ENCODE data around the gene SPDYE6.
"Not testable (repeated sequence)": the region's sequence is repeated elsewhere in the genome, so short reads cannot be mapped to it uniquely, and the experiment has no call there.

Gene SPDYE6

GRCh38 chr7:102363549-102364393 lies 7.5 kb upstream of the SPDYE6 start:
- DNase-seq = peak; percentile 96

- DNase-seq = not testable (repeated sequence)
Observed at GRCh38 chr7:102346983-102347382, 9.3 kb downstream of the SPDYE6 start.

GRCh38 chr7:102340599-102341368 lies 15.5 kb downstream of the SPDYE6 start:
- DNase-seq = not testable (repeated sequence)

GRCh38 chr7:102337420-102337819 lies 18.8 kb downstream of the SPDYE6 start:
- DNase-seq = not testable (repeated sequence)

- DNase-seq = not testable (repeated sequence)
Observed at GRCh38 chr7:102337002-102337401, 19.2 kb downstream of the SPDYE6 start.

GRCh38 chr7:102335574-102335973 lies 20.7 kb downstream of the SPDYE6 start:
- not testable (repeated sequence) for DNase-seq

GRCh38 chr7:102330666-102331460 lies 25.4 kb downstream of the SPDYE6 start:
- not testable (repeated sequence) for DNase-seq

GRCh38 chr7:102329366-102329765 lies 26.9 kb downstream of the SPDYE6 start:
- DNase-seq = not testable (repeated sequence)

GRCh38 chr7:102328863-102329262 lies 27.4 kb downstream of the SPDYE6 start:
- DNase-seq = not testable (repeated sequence)

GRCh38 chr7:102327183-102327582 lies 29.1 kb downstream of the SPDYE6 start:
- not testable (repeated sequence) for DNase-seq

GRCh38 chr7:102326157-102326889 lies 29.9 kb downstream of the SPDYE6 start:
- no peak for DNase-seq

GRCh38 chr7:102325106-102325505 lies 31.1 kb downstream of the SPDYE6 start:
- not testable (repeated sequence) for DNase-seq

GRCh38 chr7:102323914-102324195 lies 32.4 kb downstream of the SPDYE6 start:
- DNase-seq = no peak

GRCh38 chr7:102322202-102322715 lies 34.0 kb downstream of the SPDYE6 start:
- no peak for DNase-seq

GRCh38 chr7:102321351-102322201 lies 34.7 kb downstream of the SPDYE6 start:
- DNase-seq = no peak

GRCh38 chr7:102320601-102321350 lies 35.5 kb downstream of the SPDYE6 start:
- no peak for DNase-seq

- no peak for DNase-seq
Observed at GRCh38 chr7:102320181-102320580, 36.1 kb downstream of the SPDYE6 start.

GRCh38 chr7:102319671-102320070 lies 36.6 kb downstream of the SPDYE6 start:
- no peak for DNase-seq

- no peak for DNase-seq
Observed at GRCh38 chr7:102318482-102318971, 37.7 kb downstream of the SPDYE6 start.

Data from SHP77 treated with DMSO at 0.1 percent for 48 hours (cell line).